Activated CD8-positive, alpha-beta memory T cell treated with anti-CD3 and anti-CD28 coated beads, Interleukin-2, amount 50 U/mL, for 1 hour (primary cell): ENCODE results near the gene PEAK3.

Experiments used
- DNase-seq: peaks from one replicate; pipeline ENCODE4 v3.0.0-alpha.2; 2020; ENCODE audit errors: extremely low read depth

Gene PEAK3

GRCh38 chr19:2249880-2250765 is 31.9 kb downstream of the PEAK3 start:
- no peak for DNase-seq

DNA sequence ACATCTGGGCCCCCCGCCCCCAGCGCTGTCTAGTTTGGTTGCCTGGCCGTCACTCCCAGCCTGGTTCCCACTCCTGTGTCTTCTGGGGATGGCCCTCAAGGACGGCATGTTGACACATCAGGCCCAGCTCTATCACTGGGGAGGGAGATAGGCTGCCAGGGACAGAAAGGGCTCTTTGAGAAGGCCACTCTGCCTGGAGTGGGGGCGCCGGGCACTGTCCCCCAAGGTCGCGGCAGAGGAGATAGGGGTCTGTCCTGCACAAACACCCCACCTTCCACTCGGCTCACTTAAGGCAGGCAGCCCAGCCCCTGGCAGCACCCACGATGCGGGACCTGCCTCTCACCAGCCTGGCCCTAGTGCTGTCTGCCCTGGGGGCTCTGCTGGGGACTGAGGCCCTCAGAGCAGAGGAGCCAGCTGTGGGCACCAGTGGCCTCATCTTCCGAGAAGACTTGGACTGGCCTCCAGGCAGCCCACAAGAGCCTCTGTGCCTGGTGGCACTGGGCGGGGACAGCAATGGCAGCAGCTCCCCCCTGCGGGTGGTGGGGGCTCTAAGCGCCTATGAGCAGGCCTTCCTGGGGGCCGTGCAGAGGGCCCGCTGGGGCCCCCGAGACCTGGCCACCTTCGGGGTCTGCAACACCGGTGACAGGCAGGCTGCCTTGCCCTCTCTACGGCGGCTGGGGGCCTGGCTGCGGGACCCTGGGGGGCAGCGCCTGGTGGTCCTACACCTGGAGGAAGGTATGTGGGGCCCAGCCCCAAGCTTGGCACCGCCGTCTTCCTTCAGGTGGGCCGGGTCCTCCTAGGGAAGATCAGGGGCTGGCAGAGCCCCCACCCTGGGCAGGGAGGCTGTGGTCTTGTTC is 32.7 kb downstream of the PEAK3 start, which contains the start of gene AMH:
Gene AMH (plus strand): TSS at position 314 of the 857 bp plus-strand sequence. CDS start 10 bp downstream, at position 324.
- DNase-seq, result no peak

DNA sequence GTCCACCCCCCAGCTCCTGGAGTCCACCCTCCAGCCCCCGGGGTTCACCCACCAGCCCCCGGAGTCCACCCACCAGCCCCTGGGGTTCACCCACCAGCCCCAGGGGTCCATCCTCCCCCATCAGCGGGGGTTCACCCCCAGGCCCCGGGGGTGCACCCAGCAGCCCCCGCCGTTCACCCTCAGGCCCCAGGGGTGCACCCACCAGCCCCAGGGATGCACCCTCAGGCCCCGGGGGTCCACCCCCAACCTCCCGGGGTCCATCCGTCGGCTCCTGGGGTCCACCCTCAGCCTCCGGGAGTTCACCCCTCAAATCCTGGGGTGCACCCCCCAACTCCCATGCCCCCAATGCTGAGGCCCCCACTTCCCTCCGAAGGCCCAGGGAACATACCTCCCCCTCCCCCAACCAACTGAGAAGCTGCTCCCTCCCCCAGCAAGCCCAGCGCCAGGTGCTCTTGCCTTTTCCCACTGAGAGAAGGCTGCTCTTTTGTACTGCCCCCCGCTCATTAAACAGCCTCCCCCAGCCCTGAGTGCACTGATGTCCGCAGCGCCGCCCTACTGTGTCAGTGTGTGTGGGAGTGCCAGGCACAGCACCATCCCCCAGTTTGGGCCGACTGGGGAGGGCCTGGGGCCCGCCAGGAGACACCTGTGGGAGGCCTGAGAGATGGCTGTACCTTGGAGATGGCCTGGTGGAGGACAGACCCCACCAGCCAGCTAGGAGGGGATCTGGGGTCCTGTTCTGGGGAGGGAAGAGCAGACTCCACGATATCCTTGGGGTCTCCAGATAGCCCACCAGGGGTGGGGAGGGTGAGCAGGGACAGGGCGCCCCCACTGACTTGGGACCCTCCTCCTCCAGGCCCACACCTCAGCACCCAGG is 33.6 kb downstream of the PEAK3 start:
- no peak for DNase-seq

- no peak for DNase-seq
Observed at GRCh38 chr19:2247433-2248101, 34.4 kb downstream of the PEAK3 start.

- DNase-seq, result no peak
Observed at GRCh38 chr19:2246801-2247361, 35.1 kb downstream of the PEAK3 start.

DNA sequence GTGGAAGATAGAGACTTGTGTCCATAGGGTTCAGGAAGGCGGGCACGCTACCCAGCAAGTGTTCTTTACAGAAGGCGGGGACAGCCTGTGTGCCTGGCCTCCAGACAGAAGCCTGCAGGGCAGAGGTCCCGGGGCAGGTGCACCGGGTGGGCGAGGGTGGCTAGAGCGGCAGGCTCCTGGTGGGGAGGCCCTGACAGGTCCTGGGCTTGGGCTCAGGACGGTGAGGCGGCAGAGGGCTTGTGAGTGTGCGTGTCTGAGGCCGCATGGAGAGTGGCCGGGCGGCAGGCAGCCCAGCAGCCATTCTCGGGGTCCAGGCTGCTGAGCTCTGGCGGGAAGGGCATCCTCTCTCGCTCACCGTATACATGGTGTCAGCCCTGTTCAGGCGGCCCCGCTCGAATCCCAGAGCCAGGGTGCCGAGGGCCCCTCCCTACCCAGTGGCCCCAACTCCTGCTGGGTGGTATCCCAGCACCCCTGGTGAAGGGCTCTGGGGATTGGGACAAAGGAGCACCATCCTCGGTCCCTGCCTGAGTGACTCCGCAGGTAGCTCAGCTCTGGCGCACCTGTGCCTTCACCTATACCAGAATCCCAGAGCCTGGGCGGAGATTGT is 35.9 kb downstream of the PEAK3 start:
- DNase-seq, result no peak

DNA sequence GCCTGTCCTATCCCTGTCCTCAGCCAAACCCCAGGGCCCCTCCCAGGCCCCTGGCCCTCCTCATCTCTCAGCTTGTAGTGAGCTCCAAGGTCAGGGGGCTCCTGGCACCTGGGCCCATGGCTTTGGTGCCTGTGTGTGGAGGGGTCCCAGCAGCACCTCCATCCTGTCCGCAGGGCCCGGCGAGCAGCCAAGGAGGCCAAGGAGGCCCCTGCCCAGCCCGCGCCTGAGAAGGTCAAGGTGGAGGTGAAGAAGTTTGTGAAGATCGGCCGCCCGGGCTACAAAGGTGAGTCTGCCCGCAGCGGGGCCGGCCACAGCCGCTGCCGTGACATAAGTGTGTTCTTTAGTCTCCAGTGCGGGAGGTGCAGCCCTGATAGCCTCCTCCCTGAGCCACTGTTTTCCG is 36.7 kb downstream of the PEAK3 start:
- DNase-seq, result no peak

DNA sequence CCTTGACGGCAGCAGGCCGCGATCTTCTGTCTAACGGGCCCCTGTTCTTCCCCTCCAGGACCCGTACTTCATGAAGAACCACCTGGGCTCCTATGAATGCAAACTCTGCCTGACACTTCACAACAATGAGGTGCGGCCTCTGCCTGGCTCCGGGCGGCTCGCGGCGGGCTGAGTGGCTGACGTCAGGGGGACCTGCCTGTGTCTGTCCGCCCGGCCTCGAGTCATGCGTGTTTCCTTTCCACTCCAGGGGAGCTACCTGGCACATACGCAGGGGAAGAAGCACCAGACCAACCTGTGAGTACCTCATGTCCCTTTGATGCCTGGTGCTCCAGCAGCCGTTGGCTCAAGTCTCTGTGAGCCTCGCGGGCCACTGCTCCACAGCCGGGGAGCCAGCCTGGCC is 37.5 kb downstream of the PEAK3 start:
- no peak for DNase-seq

GRCh38 chr19:2244125-2244411 is 37.9 kb downstream of the PEAK3 start:
- no peak for DNase-seq

DNA sequence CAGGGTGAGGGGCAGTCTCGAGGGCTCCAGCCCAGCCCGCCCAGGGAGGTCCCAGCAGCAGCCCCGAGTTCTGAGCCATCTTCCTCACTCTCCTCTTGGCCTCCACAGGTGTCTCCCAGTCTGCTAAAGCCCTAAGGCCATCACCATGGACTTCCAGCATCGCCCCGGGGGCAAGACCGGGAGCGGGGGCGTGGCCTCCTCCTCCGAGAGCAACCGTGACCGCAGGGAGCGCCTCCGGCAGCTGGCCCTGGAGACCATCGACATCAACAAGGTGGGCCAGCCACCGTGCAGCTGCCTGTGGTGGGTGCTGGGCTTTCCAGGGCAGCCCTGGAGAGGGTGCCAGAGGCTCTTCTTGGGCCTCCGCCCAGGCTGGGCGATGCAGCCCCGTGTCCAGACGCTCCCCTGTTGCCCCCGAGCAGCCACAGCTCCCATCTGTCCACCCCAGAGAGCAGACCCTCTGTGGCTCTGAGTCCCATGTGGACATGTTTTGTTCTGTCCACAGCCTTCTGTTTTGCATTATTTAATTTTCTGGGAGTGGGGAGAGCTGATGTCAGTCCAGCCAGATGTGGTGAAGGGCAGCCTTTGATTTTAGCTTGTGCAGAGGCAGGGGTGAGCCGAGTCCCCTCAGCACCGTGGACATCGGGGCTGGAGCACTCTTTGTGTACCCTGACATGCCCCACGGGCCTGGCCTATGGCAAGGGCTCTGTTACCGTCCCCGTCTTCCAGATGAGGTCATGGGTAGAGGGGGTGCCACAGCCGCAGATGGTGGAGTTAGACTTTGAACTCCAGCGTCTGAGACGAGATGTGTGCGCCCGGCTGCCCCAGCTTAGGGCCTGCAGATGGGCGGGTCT is 38.5 kb downstream of the PEAK3 start:
- DNase-seq, result no peak

DNA sequence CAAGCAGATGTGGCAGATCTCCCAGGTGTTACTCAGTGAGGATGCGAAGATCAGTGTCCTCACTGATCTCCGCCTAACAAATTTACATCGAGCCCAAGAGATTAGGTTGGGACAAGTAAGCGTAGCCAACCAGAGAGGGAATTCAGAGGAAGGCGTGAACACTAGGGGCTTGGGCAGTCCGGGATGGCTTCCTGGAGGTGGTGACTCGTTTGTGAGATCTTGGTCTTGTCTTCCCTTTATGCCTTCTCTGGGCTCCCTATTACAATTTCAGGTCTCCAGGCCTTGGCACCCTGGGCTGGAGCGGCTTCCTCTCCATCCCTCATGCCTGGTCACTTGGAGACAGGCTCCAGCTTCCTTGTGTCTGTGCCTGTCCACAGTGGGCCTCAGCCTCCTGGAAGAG is 39.2 kb downstream of the PEAK3 start:
- DNase-seq, result no peak

DNA sequence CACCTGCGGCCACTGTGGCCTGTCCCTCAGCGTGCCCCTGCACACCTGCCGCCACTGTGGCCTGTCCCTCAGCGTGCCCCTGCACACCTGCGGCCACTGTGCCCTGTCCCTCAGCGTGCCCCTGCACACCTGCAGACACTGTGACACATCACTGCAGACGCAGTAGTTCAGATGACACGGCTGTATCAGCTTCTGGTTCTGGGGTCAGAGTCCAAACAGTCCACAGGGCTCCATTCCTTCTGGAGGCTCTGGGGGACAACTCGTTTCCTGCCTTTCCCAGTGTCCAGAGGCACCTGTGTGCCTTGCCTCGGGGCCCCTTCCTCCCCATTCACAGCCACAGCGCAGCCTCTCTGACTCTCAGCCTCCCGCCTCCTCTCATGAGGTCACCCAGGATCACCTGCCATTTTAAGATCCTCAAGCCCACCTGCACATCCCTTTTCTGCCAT is 39.9 kb downstream of the PEAK3 start:
- no peak for DNase-seq

DNA sequence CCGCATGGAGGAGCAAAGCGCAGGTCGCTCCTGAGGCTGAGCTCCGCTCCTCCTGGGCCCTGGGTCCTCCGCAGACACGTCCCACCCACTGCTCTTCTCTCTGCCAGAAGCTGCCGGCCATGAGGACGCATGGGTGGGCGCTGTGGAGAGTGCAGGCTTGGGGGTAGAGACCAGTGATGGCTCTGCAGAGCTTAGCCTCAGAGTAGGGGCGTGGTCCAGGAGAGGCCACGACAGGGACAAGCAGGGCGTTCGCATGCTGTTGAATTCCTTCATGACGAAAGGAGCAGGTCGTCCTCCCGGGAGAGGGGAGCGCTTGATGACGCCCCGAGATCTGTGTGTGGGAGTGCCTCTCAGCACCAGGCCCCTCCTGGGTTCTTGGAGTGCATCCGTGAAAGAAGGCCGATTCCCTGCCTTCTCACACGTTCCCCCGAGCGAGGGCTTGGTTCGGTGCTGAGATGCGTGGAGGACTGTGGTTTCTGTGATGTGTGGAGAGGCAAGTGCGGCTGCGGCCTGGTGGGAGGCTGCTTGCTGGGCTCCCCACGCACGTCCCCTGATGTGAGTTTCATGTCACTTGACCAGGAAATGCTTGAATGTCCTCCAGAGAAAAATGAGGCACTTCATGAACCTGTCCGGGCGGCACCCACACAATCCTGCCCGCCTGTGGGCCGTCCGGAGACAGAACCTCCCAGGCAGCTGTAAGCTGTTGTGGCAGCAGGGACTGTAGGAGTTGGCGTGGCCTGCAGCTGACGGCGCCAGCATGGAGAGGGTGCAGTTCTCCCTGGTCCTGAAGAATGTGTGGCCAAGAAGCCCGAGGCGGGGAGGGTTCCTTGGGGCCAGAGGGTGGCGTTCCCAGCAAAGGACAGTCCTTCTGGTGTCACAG is 40.9 kb downstream of the PEAK3 start:
- no peak for DNase-seq

- DNase-seq, result no peak
Observed at GRCh38 chr19:2239771-2240770, 41.9 kb downstream of the PEAK3 start.

GRCh38 chr19:2239173-2239572 is 42.8 kb downstream of the PEAK3 start:
- DNase-seq, result no peak

DNA sequence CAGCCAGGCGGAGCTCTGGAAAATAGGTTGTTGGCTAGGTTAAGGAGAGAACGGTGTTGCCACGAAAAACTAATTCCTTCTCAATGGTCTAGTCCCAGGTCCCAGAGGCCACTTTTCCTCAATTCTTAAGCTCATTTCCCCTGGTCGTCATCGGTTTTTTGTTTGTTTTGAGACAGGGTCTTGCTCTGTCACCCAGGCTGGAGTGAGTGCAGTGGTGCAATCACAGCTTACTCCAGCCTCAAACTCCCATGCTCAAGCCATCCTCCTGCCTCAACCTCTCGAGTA is 44.2 kb downstream of the PEAK3 start:
- DNase-seq, result no peak

DNA sequence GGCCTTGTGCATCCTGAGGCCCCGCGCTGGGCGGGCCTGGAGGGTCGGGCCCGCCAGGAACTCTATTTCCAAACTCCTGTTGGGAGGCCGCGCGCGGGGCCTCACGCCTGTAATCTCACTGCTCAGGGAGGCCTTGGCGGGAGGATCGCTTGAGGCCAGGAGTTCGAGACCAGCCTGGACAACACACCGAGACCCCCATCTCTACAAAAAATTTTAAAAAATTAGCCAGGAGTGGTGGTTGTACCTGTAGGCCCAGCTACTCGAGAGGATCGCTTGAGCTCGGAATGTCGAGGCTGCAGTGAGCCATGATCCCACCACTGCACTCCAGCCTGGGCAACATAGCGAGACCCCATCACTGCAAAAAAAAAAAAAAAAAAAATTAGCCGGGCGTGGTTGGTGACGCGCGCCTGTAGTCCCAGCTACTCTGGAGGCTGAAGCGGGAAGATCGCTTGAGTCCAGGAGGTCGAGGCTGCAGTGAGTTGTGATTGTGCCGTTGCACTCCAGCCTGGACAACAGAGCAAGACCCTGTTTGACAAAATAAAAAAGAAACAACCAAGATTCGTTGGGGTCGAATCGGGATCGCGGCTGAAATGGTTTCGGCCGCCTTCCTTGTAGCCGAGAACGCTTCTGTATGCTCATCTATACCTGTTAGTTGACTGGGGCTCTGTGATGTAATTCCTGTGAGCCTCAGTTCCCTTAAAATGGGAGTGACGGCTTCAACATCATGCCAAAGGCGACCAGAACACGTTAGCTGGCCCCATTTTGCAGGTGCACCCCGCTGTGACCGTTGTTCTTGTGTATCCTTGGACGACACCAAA is 44.7 kb downstream of the PEAK3 start:
- no peak for DNase-seq
